Skeletal muscle cell (primary cell): ENCODE measurements around the gene AGO3.

Source experiments
- DNase-seq: peaks from one replicate; pipeline ENCODE4 v3.0.0-alpha.2; 2010; ENCODE audit warnings: low read depth
- H3K4me3 ChIP-seq: 2 replicates; pipeline ENCODE4 v1.5.1; 2011; ENCODE audit warnings: low read depth, mild to moderate bottlenecking, control low read depth, low read length, moderate library complexity

AGO3 gene

DNA sequence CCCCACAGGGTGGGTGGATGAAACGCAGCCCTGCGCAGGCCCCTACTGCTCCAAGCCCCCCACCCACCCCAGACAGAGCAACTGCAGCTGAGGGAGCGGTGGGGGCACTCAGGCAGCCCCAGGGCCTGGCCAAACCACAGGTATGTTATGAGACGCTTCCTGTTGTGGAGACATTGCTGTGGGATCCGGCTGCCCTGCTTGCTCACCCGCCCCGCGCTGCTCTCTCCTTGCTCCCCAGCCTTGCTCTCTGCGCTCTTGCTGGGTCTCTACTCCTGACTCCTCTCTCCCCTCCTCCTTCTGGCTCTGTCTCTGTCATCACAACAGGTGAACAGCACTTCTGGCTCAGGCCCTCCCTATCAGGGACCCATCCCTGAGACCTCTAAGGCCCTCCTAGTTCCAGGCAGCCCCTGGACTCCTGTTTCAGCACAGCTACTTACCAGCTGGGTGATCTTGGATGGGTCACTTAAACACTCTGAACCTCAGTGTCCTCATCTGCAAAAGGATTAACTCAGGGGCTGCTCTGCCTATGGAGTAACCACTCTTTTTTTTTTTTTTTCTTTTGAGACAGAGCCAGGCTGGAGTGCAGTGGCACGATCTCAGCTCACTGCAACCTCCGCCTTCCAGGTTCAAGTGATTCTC lies 178.3 kb downstream of the AGO3 start:
- DNase-seq = peak; percentile 53
- H3K4me3 ChIP-seq = no peak overlapping the region

DNA sequence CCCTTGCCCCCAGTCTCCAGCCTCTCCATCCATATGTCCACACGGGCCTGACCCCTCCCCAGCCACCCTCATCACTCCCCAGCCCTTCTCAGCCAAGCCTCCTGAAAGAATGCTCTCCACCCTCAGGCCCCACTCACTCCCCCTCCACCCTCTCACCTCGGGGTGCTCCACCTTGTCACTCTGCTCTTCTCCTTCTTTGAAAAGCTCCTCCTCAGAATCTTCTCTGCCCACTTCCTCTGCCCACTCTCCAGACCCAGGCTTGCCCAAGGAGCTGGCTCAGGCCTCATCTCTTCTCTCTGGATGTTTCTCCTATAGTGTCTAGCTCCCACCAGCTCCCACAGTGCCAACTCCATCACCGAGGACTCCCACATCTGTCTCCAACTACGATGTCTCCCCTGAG lies 180.2 kb downstream of the AGO3 start:
- H3K4me3 ChIP-seq = no peak overlapping the region
- no peak for DNase-seq

DNA sequence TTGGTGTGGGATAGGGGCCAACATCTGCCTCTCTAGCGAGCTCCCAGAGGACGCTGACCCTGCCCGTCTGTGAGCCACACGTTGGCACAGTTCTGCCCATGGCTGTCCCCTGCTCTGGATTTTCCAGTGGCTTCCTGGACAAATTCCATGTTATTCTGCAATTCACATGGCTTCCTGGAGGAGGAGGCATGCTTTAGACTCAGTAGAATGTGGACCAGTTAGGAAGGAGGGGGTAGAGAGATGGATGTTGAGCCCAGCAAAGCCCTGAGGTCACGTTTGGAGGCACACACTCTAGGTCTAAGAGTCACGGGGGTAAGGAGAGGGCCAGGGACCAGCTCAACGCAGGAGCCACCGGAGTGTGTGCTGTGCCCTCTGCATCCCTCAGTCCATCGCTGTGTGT lies 181.9 kb downstream of the AGO3 start:
- no peak for DNase-seq

DNA sequence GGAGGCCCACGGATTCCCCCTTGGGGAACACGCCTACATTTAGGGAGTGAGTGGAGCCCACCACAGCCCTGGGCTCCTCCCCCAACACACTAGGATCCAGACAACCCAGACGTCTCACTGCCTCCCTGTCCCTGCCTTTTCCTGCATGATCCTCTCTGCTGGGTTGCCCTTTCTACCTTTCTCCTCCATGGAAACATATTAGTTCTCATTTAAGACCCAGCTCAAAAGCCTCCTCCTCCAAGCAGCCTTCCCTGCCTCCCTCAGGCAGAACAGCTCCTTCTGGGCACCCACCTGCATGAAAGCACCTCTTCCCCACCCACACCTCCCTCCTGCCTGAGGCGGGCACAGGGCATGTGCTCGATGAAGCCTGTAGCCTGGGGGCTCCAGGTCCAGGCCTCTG lies 183.5 kb downstream of the AGO3 start:
- no peak for DNase-seq
- no peak overlapping the region for H3K4me3 ChIP-seq

More for the DNA sequence above, 181.9 kb downstream of the AGO3 start:
- H3K4me3 ChIP-seq = no peak overlapping the region

DNA sequence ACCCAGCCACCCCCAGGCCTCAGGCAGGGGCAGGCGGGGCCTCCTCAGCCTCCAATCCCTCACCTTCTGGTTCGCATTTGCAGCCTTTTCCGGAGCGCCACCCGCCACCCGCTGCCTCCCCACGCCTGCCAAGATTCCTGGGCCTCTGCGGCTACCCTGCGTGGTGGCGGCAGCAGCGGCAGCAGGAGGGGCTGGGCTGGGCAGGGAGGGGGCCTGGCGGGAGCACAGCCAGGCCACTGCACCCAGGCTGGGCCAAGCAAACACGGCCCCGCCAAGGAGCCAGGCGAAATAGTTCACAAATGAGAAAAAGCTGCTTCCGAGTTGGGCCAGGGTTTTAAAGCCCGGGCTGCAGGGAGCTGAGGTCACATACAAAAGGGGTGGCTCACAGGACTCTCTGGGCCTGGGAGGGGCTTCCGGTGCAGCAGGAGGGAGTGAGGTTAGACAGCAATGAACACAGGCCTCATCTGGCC lies 184.3 kb downstream of the AGO3 start:
- H3K4me3 ChIP-seq = no peak overlapping the region
- DNase-seq = no peak

DNA sequence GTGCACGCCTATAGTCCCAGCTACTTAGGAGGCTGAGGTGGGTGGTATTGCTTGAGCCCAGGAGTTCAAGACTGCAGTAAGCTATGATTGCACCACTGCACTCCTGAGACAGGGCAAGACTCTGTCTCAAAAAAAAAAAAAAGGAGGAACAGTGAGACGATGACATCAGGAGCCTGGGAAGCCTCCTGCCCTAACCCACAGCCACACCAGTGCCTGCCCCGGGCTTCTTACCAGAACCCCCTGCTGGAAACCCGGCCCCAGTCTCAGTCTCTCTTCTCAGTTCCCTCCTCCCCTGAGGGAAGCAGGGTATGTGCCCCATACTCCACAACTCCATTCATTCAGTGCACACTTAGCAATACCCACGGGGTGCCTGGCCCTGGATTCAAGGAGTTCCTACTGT lies 185.0 kb downstream of the AGO3 start:
- no peak for DNase-seq
- H3K4me3 ChIP-seq = no peak overlapping the region

DNA sequence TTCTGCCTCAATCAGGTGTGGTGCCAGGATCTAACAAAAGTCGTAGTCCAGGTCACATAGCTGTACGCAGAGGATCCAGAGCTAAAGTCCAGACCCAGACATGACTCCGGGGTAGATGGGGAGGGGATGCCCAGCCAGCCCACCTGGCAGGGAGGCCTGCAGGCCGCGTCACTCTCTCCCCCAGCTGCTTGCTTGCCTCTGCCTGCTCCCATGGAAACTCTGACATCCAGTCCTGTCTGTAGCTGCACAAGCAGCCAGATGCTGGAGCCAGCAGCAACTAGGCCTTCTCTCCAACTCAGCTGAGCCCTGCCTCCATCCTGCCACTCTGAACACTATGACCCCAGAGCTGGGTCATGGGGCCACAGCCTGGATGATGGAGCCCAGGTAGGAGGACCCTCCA lies 186.0 kb downstream of the AGO3 start:
- H3K4me3 ChIP-seq = no peak overlapping the region
- no peak for DNase-seq

DNA sequence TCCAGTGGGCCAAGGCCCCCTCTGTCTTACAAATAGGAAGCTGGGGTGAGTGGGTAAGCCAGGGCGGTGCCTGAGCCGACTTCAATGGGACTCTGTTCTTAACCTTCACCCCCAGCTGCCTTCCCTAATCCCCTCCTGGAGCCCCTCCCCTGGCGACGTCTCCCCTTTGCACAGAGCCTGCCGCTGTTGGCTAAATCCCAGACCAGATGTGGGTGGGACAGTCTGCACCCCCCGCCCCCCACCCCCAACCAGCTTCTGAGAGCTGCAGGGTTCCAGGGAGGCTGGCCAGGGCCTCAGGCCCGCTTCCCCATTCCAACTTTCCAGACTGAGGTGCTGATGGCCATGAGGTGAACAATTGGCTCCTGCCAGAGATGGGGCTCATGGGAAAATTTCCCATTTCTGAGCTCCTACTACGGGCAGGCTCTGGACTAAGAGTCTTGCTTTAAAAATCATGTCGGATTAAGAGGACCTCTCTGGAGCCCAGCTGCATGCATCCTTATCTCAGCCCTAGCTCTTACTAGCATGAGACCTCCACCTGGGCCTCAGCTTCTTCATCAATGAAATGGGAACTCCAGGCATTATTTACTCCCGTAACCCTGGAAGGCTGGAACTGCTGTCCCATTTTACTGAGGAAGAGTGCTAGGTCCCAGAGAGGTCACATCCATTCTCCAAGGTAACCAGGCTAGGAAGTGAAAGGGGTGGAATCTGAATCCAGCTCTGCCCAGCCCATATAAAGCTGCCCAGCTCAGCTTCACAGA lies 187.7 kb downstream of the AGO3 start:
- no peak for DNase-seq
- no peak overlapping the region for H3K4me3 ChIP-seq

DNA sequence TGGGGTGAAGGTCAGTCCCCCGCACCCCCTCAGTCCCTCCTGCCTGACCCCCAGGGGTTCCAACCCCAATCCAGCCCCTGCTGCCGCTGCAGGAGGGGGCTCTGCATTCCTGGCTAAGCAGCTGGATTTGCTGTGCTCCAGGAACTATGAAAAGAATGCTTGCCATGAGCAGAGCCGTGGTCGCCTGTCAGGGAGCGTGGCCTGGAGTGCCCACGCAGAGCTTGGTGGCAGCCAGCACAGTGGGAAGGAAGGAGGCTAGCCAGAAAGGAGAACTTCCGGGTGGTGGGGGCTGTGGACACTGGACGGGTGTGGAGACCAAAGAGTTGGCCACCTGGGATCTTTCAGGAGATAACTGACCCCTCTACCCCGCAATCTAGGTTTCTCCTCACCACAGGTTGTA lies 188.6 kb downstream of the AGO3 start:
- no peak for DNase-seq
- no peak overlapping the region for H3K4me3 ChIP-seq
